Parathyroid adenoma (tissue), 2 donors: Measurements from ENCODE around the gene SPATA46.

Experiments used
- H2AFZ ChIP-seq: fragments of 300-600 bp; sonication (generic); one replicate; pipeline ENCODE4 v1.7.0; 2017; ENCODE audit warnings: antibody characterized with exemption, mild to moderate bottlenecking
- H3K27ac ChIP-seq: fragments of 300-600 bp; sonication (generic); one replicate; pipeline ENCODE4 v1.7.0; 2017
- H3K27me3 ChIP-seq: fragments of 300-600 bp; sonication (generic); one replicate; pipeline ENCODE4 v1.7.0; 2017; ENCODE audit warnings: low read length; ENCODE audit not compliant: control insufficient read depth, insufficient read depth
- H3K36me3 ChIP-seq: fragments of 300-600 bp; sonication (generic); one replicate; pipeline ENCODE4 v1.7.0; 2017; ENCODE audit warnings: low read length; ENCODE audit not compliant: control insufficient read depth, insufficient read depth
- H3K4me1 ChIP-seq: fragments of 300-600 bp; sonication (generic); one replicate; pipeline ENCODE4 v1.7.0; 2017; ENCODE audit warnings: control low read depth
- H3K4me2 ChIP-seq: fragments of 300-600 bp; sonication (generic); one replicate; pipeline ENCODE4 v1.7.0; 2017; ENCODE audit warnings: low read length
- H3K4me3 ChIP-seq: fragments of 300-600 bp; sonication (generic); one replicate; pipeline ENCODE4 v1.7.0; 2017; ENCODE audit warnings: low read depth, low read length
- H3K79me2 ChIP-seq: fragments of 300-600 bp; sonication (generic); one replicate; pipeline ENCODE4 v1.7.0; 2017; ENCODE audit warnings: control low read depth
- H3K9ac ChIP-seq: fragments of 300-600 bp; sonication (generic); one replicate; pipeline ENCODE4 v1.7.0; 2017; ENCODE audit warnings: mild to moderate bottlenecking
- H3K9me3 ChIP-seq: fragments of 300-600 bp; sonication (generic); one replicate; pipeline ENCODE4 v1.7.0; 2017; ENCODE audit warnings: low read length; ENCODE audit not compliant: control insufficient read depth
- CTCF ChIP-seq: fragments of 300-600 bp; sonication (generic); IDR thresholded peaks from one replicate; pipeline ENCODE4 v1.7.0; 2017; ENCODE audit warnings: antibody characterized with exemption, mild to moderate bottlenecking
- donor health status: primary hyperparathyroidism.

The SPATA46 gene

GRCh38 chr1:162385280-162385623 lies 8.6 kb upstream of the SPATA46 start:
- H2AFZ ChIP-seq: no peak overlapping the region
- H3K36me3 ChIP-seq: no peaks in the 10 kb centered on the region
- H3K9me3 ChIP-seq: no peaks in the 10 kb centered on the region
- no peak overlapping the region for H3K27ac ChIP-seq
- H3K4me2 ChIP-seq: no peak overlapping the region
- H3K27me3 ChIP-seq: no peaks in the 10 kb centered on the region
- no peaks in the 10 kb centered on the region for H3K79me2 ChIP-seq
- no peaks in the 10 kb centered on the region for H3K4me1 ChIP-seq
- no peak overlapping the region for H3K4me3 ChIP-seq
- no peak overlapping the region for H3K9ac ChIP-seq
- TF ChIP-seq CTCF: no peak

GRCh38 chr1:162384601-162385279 lies 8.1 kb upstream of the SPATA46 start:
- TF ChIP-seq CTCF: no peak
- H3K27me3 ChIP-seq: no peaks in the 10 kb centered on the region
- no peak overlapping the region for H3K4me3 ChIP-seq

GRCh38 chr1:162384116-162384515 lies 7.5 kb upstream of the SPATA46 start:
- Histone ChIP-seq H3K36me3 (no peaks in the 10 kb centered on the region), H3K27me3 (no peaks in the 10 kb centered on the region), H2AFZ (no peak overlapping the region), H3K4me1 (no peaks in the 10 kb centered on the region), H3K9ac (no peak overlapping the region), H3K27ac (no peak overlapping the region), H3K4me3 (no peak overlapping the region), H3K9me3 (no peaks in the 10 kb centered on the region), H3K79me2 (no peaks in the 10 kb centered on the region), H3K4me2 (no peak overlapping the region)
- no peak for TF ChIP-seq CTCF

More at GRCh38 chr1:162384601-162385279, 8.1 kb upstream of the SPATA46 start:
- Histone ChIP-seq H3K4me1 (no peaks in the 10 kb centered on the region), H3K9me3 (no peaks in the 10 kb centered on the region), H2AFZ (no peak overlapping the region), H3K36me3 (no peaks in the 10 kb centered on the region), H3K79me2 (no peaks in the 10 kb centered on the region), H3K27ac (no peak overlapping the region), H3K9ac (no peak overlapping the region), H3K4me2 (no peak overlapping the region)

GRCh38 chr1:162383516-162383915 lies 6.9 kb upstream of the SPATA46 start:
- Histone ChIP-seq H3K79me2 (no peaks in the 10 kb centered on the region), H3K4me1 (no peaks in the 10 kb centered on the region), H3K36me3 (no peaks in the 10 kb centered on the region), H2AFZ (no peak overlapping the region), H3K9me3 (no peaks in the 10 kb centered on the region), H3K27ac (no peak overlapping the region), H3K4me2 (no peak overlapping the region), H3K4me3 (no peak overlapping the region), H3K9ac (no peak overlapping the region), H3K27me3 (no peaks in the 10 kb centered on the region)
- TF ChIP-seq CTCF: no peak

GRCh38 chr1:162383091-162383490 lies 6.4 kb upstream of the SPATA46 start:
- Histone ChIP-seq H2AFZ (no peak overlapping the region), H3K36me3 (no peaks in the 10 kb centered on the region), H3K4me1 (no peaks in the 10 kb centered on the region), H3K79me2 (no peaks in the 10 kb centered on the region), H3K4me3 (no peak overlapping the region), H3K9me3 (no peaks in the 10 kb centered on the region), H3K27ac (no peak overlapping the region), H3K9ac (no peak overlapping the region), H3K4me2 (no peak overlapping the region), H3K27me3 (no peaks in the 10 kb centered on the region)
- TF ChIP-seq CTCF: no peak
